Hepatocyte (in vitro differentiated cells): ENCODE data around the gene MAPKAP1. TPM values are rescaled to one million over a fixed set of nuclear protein-coding genes. Genes with fewer than 3 reads are reported as not detected.

Source experiments
- DNase-seq: peaks from one replicate; pipeline ENCODE4 v3.0.0-alpha.2; 2016; ENCODE audit warnings: low spot score
- H2AFZ ChIP-seq: fragments of 200-600 bp; sonication (generic); 2 replicates; pipeline ENCODE4 v1.6.0; 2016; ENCODE audit warnings: antibody characterized with exemption, mild to moderate bottlenecking
- H3K27ac ChIP-seq: fragments of 200-600 bp; sonication (generic); 2 replicates; pipeline ENCODE4 v1.5.1; 2016; ENCODE audit warnings: mild to moderate bottlenecking
- H3K27me3 ChIP-seq: fragments of 200-600 bp; sonication (generic); 2 replicates; pipeline ENCODE4 v1.6.1; 2016
- H3K36me3 ChIP-seq: fragments of 200-600 bp; sonication (generic); replicated peaks from 2 replicates; pipeline ENCODE4 v1.5.1; 2016; ENCODE audit warnings: low read depth; ENCODE audit not compliant: insufficient read depth
- H3K4me1 ChIP-seq: fragments of 200-600 bp; sonication (generic); 2 replicates; pipeline ENCODE4 v1.5.1; 2016; ENCODE audit warnings: mild to moderate bottlenecking, moderate library complexity; ENCODE audit not compliant: insufficient read depth
- H3K4me2 ChIP-seq: fragments of 200-600 bp; sonication (generic); 2 replicates; pipeline ENCODE4 v1.6.0; 2016
- H3K4me3 ChIP-seq: fragments of 200-600 bp; sonication (generic); 2 replicates; pipeline ENCODE4 v1.5.1; 2016; ENCODE audit warnings: mild to moderate bottlenecking
- H3K79me2 ChIP-seq: fragments of 200-600 bp; sonication (generic); 2 replicates; pipeline ENCODE4 v1.6.0; 2017; ENCODE audit warnings: mild to moderate bottlenecking
- H3K9me2 ChIP-seq: fragments of 200-600 bp; sonication (generic); replicated peaks from 2 replicates; pipeline ENCODE4 v1.6.0; 2017; ENCODE audit warnings: mild to moderate bottlenecking; ENCODE audit not compliant: insufficient read depth
- H3K9me3 ChIP-seq: fragments of 200-600 bp; sonication (generic); 2 replicates; pipeline ENCODE4 v1.5.1; 2016; ENCODE audit warnings: low read depth, mild to moderate bottlenecking
- H4K20me1 ChIP-seq: fragments of 200-600 bp; sonication (generic); 2 replicates; pipeline ENCODE4 v1.6.0; 2016; ENCODE audit warnings: mild to moderate bottlenecking; ENCODE audit not compliant: insufficient read depth, poor library complexity, severe bottlenecking
- EZH2 ChIP-seq: fragments of 200-600 bp; sonication (generic); IDR thresholded peaks from 2 replicates; pipeline ENCODE4 v1.6.1; 2016; ENCODE audit warnings: antibody characterized with exemption, mild to moderate bottlenecking, borderline replicate concordance
- EZH2phosphoT487 ChIP-seq: fragments of 200-600 bp; sonication (generic); IDR thresholded peaks from one replicate; pipeline ENCODE4 v1.6.1; 2018; ENCODE audit warnings: antibody characterized with exemption, mild to moderate bottlenecking, low read depth, moderate library complexity; ENCODE audit not compliant: unreplicated experiment, severe bottlenecking
- WGBS: methylation state at CpG from one replicate; pipeline ENCODE4 v1.1.6; 2016; ENCODE audit warnings: low lambda C conversion rate; ENCODE audit errors: missing lambda C conversion rate; 5-methylcytosine and 5-hydroxymethylcytosine counted together
- polyA plus RNA-seq: library from polyadenylated mRNA; unstranded; fragments of >200 nt; fragmentation: Nextera tagmentation; extraction: Ambion mirVana; gene quantifications from 2 replicates; pipeline ENCODE4 v1.2.1, GENCODE V29; 2016
- total RNA-seq: library from RNA; depleted of rRNA; stranded (reverse); fragments of >200 nt; gene quantifications from 2 replicates; pipeline ENCODE4 v1.2.3, GENCODE V29; 2014
- TF ChIP-seq, protein P1 (sequence below): fragments of 200-600 bp; sonication (generic); IDR thresholded peaks from 2 replicates; pipeline ENCODE4 v1.5.1; 2016; ENCODE audit warnings: antibody characterized with exemption, mild to moderate bottlenecking; ENCODE audit not compliant: poor library complexity

MAPKAP1 gene
- total and polyA plus RNA-seq, 2 experiments from 2014 or later, result 74.5 to 79.4 TPM

DNA sequence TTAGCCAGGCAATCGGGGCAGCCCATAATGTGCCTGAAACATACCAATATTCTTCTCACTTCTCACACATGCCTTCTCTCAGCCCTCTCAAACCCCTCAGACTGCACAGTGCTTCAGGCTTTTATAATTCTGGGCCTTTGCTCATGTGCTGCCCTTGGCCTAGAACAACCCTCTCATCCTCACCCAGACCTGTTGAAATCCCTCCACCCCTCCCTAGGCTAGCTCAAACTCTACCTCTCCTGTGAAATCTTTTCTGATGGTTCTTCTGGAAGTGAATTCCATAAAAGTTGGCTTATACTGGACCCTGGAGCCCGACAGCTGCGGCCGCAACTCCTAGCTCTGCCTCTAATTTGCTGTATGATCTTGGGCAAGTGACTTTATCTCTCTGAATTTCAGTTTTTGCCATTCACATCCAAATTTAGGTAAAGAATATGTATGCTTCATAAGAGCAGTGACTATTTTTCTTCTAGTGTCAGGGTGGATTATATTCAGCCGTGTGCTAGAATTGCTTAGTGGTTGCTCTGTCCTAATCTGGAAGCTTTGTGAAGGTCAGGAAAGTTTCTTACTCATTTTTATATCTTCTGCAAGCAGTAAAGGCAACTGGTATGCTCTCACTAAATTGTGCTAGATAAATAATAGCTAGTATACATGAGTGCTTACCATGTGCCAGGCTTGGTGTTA lies 221.4 kb downstream of the MAPKAP1 start:
- Histone ChIP-seq H3K4me3 (no peak overlapping the region), H3K9me2 (no peaks in the 10 kb centered on the region), H4K20me1 (no peaks in the 10 kb centered on the region), H3K79me2 (no peaks in the 10 kb centered on the region), H2AFZ (no peak overlapping the region), H3K27me3 (no peaks in the 10 kb centered on the region), H3K9me3 (no peaks in the 10 kb centered on the region), H3K27ac (peak overlapping the region; percentile 17), H3K4me2 (no peak overlapping the region), H3K4me1 (peaks cover 7% of the 10 kb centered on the region), H3K36me3 (no peaks in the 10 kb centered on the region)
- no peak for DNase-seq
- 91% methylated on average over 5 of the region's 5 CpGs for WGBS
- TF ChIP-seq, protein P1, sequence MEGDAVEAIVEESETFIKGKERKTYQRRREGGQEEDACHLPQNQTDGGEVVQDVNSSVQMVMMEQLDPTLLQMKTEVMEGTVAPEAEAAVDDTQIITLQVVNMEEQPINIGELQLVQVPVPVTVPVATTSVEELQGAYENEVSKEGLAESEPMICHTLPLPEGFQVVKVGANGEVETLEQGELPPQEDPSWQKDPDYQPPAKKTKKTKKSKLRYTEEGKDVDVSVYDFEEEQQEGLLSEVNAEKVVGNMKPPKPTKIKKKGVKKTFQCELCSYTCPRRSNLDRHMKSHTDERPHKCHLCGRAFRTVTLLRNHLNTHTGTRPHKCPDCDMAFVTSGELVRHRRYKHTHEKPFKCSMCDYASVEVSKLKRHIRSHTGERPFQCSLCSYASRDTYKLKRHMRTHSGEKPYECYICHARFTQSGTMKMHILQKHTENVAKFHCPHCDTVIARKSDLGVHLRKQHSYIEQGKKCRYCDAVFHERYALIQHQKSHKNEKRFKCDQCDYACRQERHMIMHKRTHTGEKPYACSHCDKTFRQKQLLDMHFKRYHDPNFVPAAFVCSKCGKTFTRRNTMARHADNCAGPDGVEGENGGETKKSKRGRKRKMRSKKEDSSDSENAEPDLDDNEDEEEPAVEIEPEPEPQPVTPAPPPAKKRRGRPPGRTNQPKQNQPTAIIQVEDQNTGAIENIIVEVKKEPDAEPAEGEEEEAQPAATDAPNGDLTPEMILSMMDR, result no peak
- TF ChIP-seq EZH2 (no peak), EZH2phosphoT487 (no peak)

DNA sequence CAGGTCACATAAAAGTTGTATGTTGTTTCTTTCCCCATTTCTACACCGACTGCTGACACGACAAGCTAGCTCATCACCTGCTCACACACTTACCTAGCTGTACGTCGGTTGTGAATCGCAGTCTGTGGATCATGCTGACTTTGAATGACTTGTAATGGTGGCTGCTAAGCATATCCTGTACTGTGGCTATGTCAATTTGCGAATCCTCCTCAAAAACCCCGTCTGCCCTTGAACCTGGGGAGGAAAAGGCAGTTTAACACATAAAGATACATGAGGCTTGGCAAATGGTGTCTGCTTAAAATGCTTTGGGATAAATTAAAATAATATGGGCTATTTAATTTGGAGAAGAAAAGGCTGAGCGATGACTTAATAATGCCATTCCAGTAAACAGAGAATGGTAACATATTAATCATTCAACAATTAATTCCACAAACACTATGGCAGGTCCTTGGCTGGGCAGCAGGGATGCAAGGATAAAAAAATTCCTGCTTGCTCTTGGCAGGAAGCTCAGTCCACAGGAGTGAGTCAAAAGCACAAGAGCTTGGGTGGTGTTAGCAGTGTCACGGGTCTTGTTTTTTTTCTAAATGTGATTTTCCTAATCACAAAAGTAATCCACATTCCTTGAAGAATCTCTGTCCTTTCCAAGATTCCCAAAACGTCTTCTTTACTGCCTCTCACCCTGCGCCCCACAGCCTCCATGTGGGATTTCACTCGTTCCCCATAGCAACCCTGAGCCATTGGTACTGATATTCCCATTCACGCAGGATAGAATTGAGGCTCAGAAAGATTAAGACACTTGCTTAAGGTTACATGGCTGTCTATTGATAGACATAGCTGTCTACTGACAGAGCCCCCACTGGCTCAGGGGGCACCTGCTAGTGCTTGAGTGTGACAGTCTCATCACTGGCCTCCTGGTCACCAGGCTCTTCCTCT lies 222.4 kb downstream of the MAPKAP1 start:
- Histone ChIP-seq H3K4me2 (no peak overlapping the region), H4K20me1 (no peaks in the 10 kb centered on the region), H3K4me1 (peaks cover 7% of the 10 kb centered on the region), H3K9me2 (no peaks in the 10 kb centered on the region), H3K27me3 (no peaks in the 10 kb centered on the region), H3K27ac (no peak overlapping the region), H3K36me3 (no peaks in the 10 kb centered on the region), H3K4me3 (no peak overlapping the region), H2AFZ (no peak overlapping the region), H3K9me3 (no peaks in the 10 kb centered on the region), H3K79me2 (no peaks in the 10 kb centered on the region)
- DNase-seq, result no peak
- no peak for TF ChIP-seq EZH2phosphoT487
- TF ChIP-seq EZH2, result no peak
- TF ChIP-seq, protein P1, result no peak
- 95% methylated on average over 13 of the region's 13 CpGs for WGBS

DNA sequence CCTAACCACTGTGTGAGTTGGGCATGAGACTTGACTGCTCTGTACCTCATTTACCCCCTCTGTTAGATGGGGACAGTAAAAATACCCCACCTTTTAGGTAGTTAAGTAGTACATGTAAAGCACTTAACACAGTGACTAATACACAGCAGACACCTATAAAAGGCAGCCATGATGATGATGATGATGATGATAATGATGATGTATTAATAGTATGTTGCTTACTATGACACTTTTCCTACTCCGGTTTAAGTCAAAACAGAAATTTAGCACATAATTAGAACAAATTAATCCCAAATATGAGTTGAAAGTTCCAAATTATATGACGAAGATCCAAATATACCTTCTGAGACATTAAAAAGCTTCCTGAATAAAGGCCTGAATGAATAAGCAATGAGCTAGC lies 223.3 kb downstream of the MAPKAP1 start:
- H4K20me1 ChIP-seq, result no peaks in the 10 kb centered on the region
- no peaks in the 10 kb centered on the region for H3K9me3 ChIP-seq
- no peak overlapping the region for H3K27ac ChIP-seq
- H3K4me3 ChIP-seq, result no peak overlapping the region
- 96% methylated on average over 2 of the region's 2 CpGs for WGBS
- H3K36me3 ChIP-seq, result no peaks in the 10 kb centered on the region
- no peak overlapping the region for H3K4me2 ChIP-seq
- H3K79me2 ChIP-seq, result no peaks in the 10 kb centered on the region
- no peak overlapping the region for H2AFZ ChIP-seq
- peaks cover 7% of the 10 kb centered on the region for H3K4me1 ChIP-seq
- H3K27me3 ChIP-seq, result no peaks in the 10 kb centered on the region
- TF ChIP-seq, protein P1, result no peak
- no peak for DNase-seq
- no peaks in the 10 kb centered on the region for H3K9me2 ChIP-seq
